Heart right ventricle (tissue), 16 donors: ENCODE measurements around the gene VASN. TPM values are rescaled to one million over a fixed set of nuclear protein-coding genes. Genes with fewer than 3 reads are reported as not detected.
A peak's percentile ranks its signal among the peaks of the same experiment; 100 is the strongest.
"Not testable (repeated sequence)": the region's sequence is repeated elsewhere in the genome, so short reads cannot be mapped to it uniquely, and the experiment has no call there.

Source experiments
- ATAC-seq, 8 donors: fragments of 200-7000 bp; cut with Tn5 transposase; one replicate each; pipeline ENCODE4 v1.9.1; 2020; ENCODE audit warnings: mild to moderate bottlenecking in 8 of 8, moderate library complexity in 8 of 8, moderate number of reproducible peaks in 1 of 8
- DNase-seq, 2 donors: peaks; one replicate each; pipeline ENCODE4 v3.0.0-alpha.2; 2020
- H3K27ac ChIP-seq, 10 donors: fragments of 200-600 bp; sonication (generic) in 2 of 10; one replicate each; pipeline versions ENCODE4 v1.5.0 to v1.8.0; 2020 to 2022; ENCODE audit warnings: mild to moderate bottlenecking in 3 of 10
- H3K27me3 ChIP-seq, 7 donors: fragments of 200-600 bp; one replicate each; pipeline ENCODE4 v1.8.0; 2021 to 2022; ENCODE audit warnings: mild to moderate bottlenecking in 2 of 7
- H3K36me3 ChIP-seq, 9 donors: fragments of 200-600 bp; sonication (generic) in 1 of 9; one replicate each; pipeline versions ENCODE4 v1.5.0 to v1.8.0; 2020 to 2022; ENCODE audit warnings: mild to moderate bottlenecking in 2 of 9
- H3K4me1 ChIP-seq, 9 donors: fragments of 200-600 bp; sonication (generic) in 1 of 9; one replicate each; pipeline versions ENCODE4 v1.5.0 to v1.8.0; 2020 to 2022; ENCODE audit warnings: mild to moderate bottlenecking in 4 of 9
- H3K4me3 ChIP-seq, 10 donors: fragments of 200-600 bp; sonication (generic) in 2 of 10; one replicate each; pipeline versions ENCODE4 v1.5.0 to v1.8.0; 2020 to 2022; ENCODE audit warnings: mild to moderate bottlenecking in 7 of 10, moderate library complexity in 2 of 10
- H3K9me3 ChIP-seq, 11 donors: fragments of 200-600 bp in 10 of 11; sonication (generic) in 2 of 11; one replicate each; pipeline versions ENCODE4 v1.5.0 to v1.8.0; 2013 to 2022; ENCODE audit warnings: mild to moderate bottlenecking in 2 of 11, control low read depth in 1 of 11, moderate library complexity in 1 of 11
- WGBS, 2 donors: extraction: QIAGEN DNeasy Blood & Tissue Kit; methylation state at CpG; one replicate each; pipeline ENCODE4 v1.1.7; 2013; ENCODE audit warnings: inconsistent platforms in 1 of 2; 5-methylcytosine and 5-hydroxymethylcytosine counted together
- intact Hi-C, 10 donors: fragments of 100-400 bp; cut with DNase I; formaldehyde crosslinking; loops; one replicate each; pipeline versions ENCODE4 v1.11.1 to v1.14.2; 2022
- polyA plus RNA-seq, 2 donors: library from polyadenylated mRNA; stranded (reverse); fragments of 200-250 nt; gene quantifications; one replicate each; pipeline ENCODE4 v1.2.3, GENCODE V29; 2013
- total RNA-seq, 10 donors: library from RNA; stranded (reverse); fragmentation: NEBNext Ultra II Directional in 3 of 10; extraction: Animal tissue kit (Norgen Biotek cat#: 25700) in 3 of 10; gene quantifications; one replicate each; pipeline versions ENCODE4 v1.2.1 to v1.2.4, GENCODE V29; 2021 to 2023
- TF ChIP-seq, protein P1 (sequence below), 9 donors: fragments of 200-600 bp; sonication (generic) in 2 of 9; IDR thresholded peaks; one replicate each; pipeline versions ENCODE4 v1.5.0 to v1.8.0; 2021 to 2022; ENCODE audit warnings: antibody characterized with exemption in 9 of 9, mild to moderate bottlenecking in 5 of 9, moderate library complexity in 1 of 9
- donor health status: Arrhythmogenic right ventricular cardiomyopathy.
- donor health status: ischemic (EF 13 %, LVEDD 7.1; RV severe dilation, severe dysfunction).
- donor health status: healthy with polysubstance abuse.
- donor health status: DM: no; HTN: yes; CAD: no.
- donor health status: DM: no; HTN: no; CAD: no.
- donor health status: ischemic (EF 25% LVEDD 6.9; RV normal size, moderate dysfunction).
- donor health status: ischemic (EF 25% LVEDD 5.7; RV mildly dilated, moderate dysfunction).
- donor health status: healthy.
- donor health status: DM: yes; HTN: yes; CAD: no.
- donor health status: Ischemic cardiomyopathy.
- donor health status: ischemic (EF 35%, LVEDD 5.7; RV mildly dilated, moderate dysfunction).
- donor health status: nonischemic (EF 11% LVEDD 7.7; RV severe dilation, severe dysfunction).
- donor health status: DM: yes; HTN: yes; CAD: no.
- donor health status: PGD.
- donor health status: ischemic (EF 29% LVEDD 5.4; RV normal size, mild dysfunction).
- donor health status: nonischemic (EF 23%, LVEDD 6.1; RV moderate dilation, normal function).

VASN gene
- total and polyA plus RNA-seq, 12 donors, result 3.1 to 27.9 (median 6.0) TPM

DNA sequence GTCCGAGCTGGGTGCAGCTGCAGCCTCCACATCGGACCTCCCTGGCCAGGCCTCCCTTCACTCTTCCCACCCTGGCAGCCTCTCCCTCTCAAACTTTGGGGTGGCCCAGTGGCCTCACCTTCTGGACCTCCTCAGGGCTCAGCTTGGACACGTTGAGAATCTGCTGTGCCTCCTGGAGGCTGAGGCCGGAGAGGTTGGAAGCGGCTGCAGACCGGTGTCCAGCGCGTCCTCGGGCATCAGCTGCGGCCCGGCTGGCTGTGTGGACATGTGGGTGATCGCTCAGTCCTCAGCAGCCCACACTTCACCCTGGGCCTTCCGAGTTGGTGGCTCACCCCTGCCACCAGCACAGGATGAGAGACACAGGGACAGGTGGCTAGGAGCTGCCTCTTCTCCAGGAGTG, 30.4 kb upstream of the VASN start:
- Histone ChIP-seq H3K4me3 (no peak overlapping the region), H3K4me1 (peaks cover 16 to 41% (median 26%) of the 10 kb centered on the region in 9 donors), H3K27ac (no peak overlapping the region), H3K9me3 (no peaks in the 10 kb centered on the region), H3K27me3 (no peaks in the 10 kb centered on the region), H3K36me3 (peaks cover 0 to 52% (median 3%) of the 10 kb centered on the region in 9 donors)
- intact Hi-C loops, result no loop called here
- ATAC-seq (no peak), DNase-seq (no peak)
- TF ChIP-seq, protein P1, sequence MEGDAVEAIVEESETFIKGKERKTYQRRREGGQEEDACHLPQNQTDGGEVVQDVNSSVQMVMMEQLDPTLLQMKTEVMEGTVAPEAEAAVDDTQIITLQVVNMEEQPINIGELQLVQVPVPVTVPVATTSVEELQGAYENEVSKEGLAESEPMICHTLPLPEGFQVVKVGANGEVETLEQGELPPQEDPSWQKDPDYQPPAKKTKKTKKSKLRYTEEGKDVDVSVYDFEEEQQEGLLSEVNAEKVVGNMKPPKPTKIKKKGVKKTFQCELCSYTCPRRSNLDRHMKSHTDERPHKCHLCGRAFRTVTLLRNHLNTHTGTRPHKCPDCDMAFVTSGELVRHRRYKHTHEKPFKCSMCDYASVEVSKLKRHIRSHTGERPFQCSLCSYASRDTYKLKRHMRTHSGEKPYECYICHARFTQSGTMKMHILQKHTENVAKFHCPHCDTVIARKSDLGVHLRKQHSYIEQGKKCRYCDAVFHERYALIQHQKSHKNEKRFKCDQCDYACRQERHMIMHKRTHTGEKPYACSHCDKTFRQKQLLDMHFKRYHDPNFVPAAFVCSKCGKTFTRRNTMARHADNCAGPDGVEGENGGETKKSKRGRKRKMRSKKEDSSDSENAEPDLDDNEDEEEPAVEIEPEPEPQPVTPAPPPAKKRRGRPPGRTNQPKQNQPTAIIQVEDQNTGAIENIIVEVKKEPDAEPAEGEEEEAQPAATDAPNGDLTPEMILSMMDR (IDR thresholded peaks at IDR 0.05), result no peak
- WGBS, 2 donors, result 91 to 94% methylated on average over 13 of the region's 13 CpGs

DNA sequence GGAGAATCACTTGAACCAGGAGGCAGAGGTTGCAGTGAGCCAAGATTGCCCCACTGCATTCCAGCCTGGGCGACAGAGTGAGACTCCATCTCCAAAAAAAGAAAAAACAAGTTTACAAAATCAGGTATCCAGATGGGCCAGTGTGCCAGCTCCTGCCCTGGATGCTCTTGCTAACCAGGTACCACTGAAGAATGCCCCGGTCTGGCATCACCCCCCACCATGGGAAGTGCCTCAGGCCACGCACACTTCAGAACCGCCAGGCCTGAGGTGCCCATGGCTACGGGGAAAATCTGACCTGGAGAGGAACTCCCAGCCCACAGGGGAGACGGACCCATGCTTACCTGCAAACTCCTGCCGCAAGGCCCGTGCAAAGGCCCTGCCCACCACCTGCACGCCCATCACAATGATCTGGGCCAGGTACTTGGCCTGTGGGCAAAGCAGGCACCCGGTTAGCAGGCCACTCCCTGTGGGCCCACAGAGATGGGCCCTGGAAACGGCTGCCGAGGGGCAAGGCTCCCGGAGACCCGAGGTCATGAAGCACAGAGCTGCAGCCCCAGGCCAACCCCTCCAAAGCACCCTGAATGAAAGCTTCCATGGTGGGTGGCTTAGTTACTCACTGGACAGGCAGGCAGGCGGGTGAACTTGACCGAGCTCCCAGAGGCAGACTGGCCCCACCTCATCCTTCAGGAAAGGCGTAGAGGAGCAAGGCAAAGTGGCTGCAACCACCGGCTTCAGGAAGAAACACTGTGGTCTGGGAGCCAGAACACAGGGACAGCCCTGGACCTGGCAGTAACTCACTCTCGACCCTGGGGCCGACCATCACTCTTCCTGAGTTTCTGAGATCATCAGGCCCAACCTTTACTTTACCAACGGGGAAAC, 28.5 kb upstream of the VASN start:
- Histone ChIP-seq H3K4me1 (peaks cover 21 to 47% (median 31%) of the 10 kb centered on the region in 9 donors), H3K4me3 (no peak overlapping the region), H3K27me3 (no peaks in the 10 kb centered on the region), H3K36me3 (peaks cover 0 to 33% (median 0%) of the 10 kb centered on the region in 9 donors), H3K27ac (no peak overlapping the region), H3K9me3 (no peaks in the 10 kb centered on the region)
- DNase-seq (no peak), ATAC-seq (no peak)
- WGBS, 2 donors, result 85 to 87% methylated on average over 21 of the region's 21 CpGs
- intact Hi-C loops, result no loop called here
- TF ChIP-seq, protein P1 (IDR thresholded peaks at IDR 0.05), result no peak

DNA sequence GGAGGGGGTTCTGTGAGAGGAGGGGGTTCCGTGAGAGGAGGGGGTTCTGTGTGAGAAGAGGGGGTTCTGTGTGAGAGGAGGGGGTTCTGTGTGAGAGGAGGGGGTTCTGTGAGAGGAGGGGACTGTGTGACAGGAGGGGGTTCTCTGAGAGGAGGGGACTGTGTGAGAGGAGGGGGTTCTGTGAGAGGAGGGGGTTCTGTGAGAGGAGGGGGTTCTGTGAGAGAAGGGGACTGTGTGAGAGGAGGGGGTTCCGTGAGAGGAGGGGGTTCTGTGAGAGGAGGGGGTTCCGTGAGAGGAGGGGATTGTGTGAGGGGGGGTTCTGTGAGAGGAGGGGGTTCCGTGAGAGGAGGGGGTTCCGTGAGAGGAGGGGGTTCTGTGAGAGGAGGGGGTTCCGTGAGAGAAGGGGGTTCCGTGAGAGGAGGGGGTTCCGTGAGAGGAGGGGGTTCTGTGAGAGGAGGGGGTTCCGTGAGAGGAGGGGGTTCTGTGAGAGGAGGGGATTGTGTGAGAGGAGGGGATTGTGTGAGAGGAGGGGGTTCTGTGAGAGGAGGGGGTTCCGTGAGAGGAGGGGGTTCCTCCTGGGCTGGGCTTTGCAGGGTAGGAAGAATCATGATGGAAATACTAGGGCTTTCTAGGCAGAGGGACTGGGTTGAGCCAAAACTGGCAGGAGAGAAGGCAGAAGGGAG, 27.2 kb upstream of the VASN start:
- intact Hi-C loops, DNase-seq, H3K27me3 ChIP-seq, ATAC-seq, H3K9me3 ChIP-seq, H3K4me3 ChIP-seq: not testable (repeated sequence)
- 52 to 56% methylated on average over 9 of the region's 10 CpGs for WGBS, 2 donors
- Histone ChIP-seq H3K36me3 (peaks cover 0 to 21% (median 0%) of the 10 kb centered on the region in 9 donors), H3K27ac (peak overlapping the region in 1 of 10 donors; percentile 72), H3K4me1 (peaks cover 19 to 48% (median 33%) of the 10 kb centered on the region in 9 donors)

GRCh38 chr16:4344983-4345835, 26.4 kb upstream of the VASN start:
- TF ChIP-seq, protein P1 (IDR thresholded peaks at IDR 0.05), result no peak
- peaks cover 0 to 19% (median 0%) of the 10 kb centered on the region in 9 donors for H3K36me3 ChIP-seq
- no peaks in the 10 kb centered on the region for H3K27me3 ChIP-seq
- no peaks in the 10 kb centered on the region for H3K9me3 ChIP-seq
- WGBS, 2 donors, result 76 to 85% methylated on average over 26 of the region's 26 CpGs
- DNase-seq (no peak), ATAC-seq (no peak)
- H3K4me3 ChIP-seq, result no peak overlapping the region
- peak overlapping the region in 1 of 10 donors; percentile 72 for H3K27ac ChIP-seq
- intact Hi-C loops, result no loop called here
- H3K4me1 ChIP-seq, result peaks cover 17 to 48% (median 31%) of the 10 kb centered on the region in 9 donors
